SK-N-SH (cell line): ENCODE measurements around the gene GYPC. TPM values are rescaled to one million over a fixed set of nuclear protein-coding genes. Genes with fewer than 3 reads are reported as not detected.
"Not testable (repeated sequence)": the region's sequence is repeated elsewhere in the genome, so short reads cannot be mapped to it uniquely, and the experiment has no call there.

Experiments used
- CTCF ChIA-PET: fragments of 300-600, 350-600 bp; formaldehyde crosslinking; extraction: SDS; loops from one replicate; lab custom pipeline; 2021; lab: Yijun Ruan, JAX
- POLR2A ChIA-PET: fragments of 350-600 bp; sonication (Branson Sonifier 250); formaldehyde crosslinking; extraction: SDS; loops from one replicate; lab custom pipeline; 2020; ENCODE audit warnings: antibody characterized with exemption, inconsistent platforms; lab: Yijun Ruan, JAX
- DNase-seq: peaks from one replicate; pipeline ENCODE4 v3.0.0; 2012
- H2AFZ ChIP-seq: fragments of 200-600 bp; sonication (generic); 2 replicates; pipeline ENCODE4 v1.8.1; 2016; ENCODE audit warnings: antibody characterized with exemption, mild to moderate bottlenecking, low read depth
- H3F3A ChIP-seq: fragments of 200-600 bp; sonication (generic); replicated peaks from 2 replicates; pipeline ENCODE3; 2016; ENCODE audit warnings: antibody characterized with exemption, mild to moderate bottlenecking; ENCODE audit not compliant: insufficient read depth
- H3K27ac ChIP-seq, 2 experiments: fragments of 200-500 bp in 1 of 2; fragments of 200-600 bp in 1 of 2; sonication (Bioruptor generic) in 1 of 2; sonication (generic), shearing (Covaris generic) in 1 of 2; 2 replicates each; pipeline versions ENCODE4 v1.5.1 to v1.6.1; 2014 to 2016; ENCODE audit warnings: low read depth in 2 of 2, inconsistent platforms in 1 of 2, low read length in 1 of 2, mild to moderate bottlenecking in 1 of 2, mixed read lengths in 1 of 2
- H3K27me3 ChIP-seq: fragments of 200-600 bp; sonication (generic), shearing (Covaris generic); 2 replicates; pipeline ENCODE4 v1.6.1; 2016; ENCODE audit warnings: mixed run types; ENCODE audit not compliant: insufficient read depth
- H3K36me3 ChIP-seq, 2 experiments: fragments of 200-500 bp in 1 of 2; fragments of 200-600 bp in 1 of 2; sonication (Bioruptor generic) in 1 of 2; sonication (generic) in 1 of 2; replicated peaks in 1 of 2; 2 replicates each; pipeline versions ENCODE3 to v1.5.1; 2014 to 2016; ENCODE audit warnings: low read length in 1 of 2, mild to moderate bottlenecking in 1 of 2; ENCODE audit not compliant: insufficient read depth in 2 of 2, control insufficient read depth in 1 of 2
- H3K4me1 ChIP-seq, 2 experiments: fragments of 200-500 bp in 1 of 2; fragments of 200-600 bp in 1 of 2; sonication (Bioruptor generic) in 1 of 2; sonication (generic), shearing (Covaris generic) in 1 of 2; 2 replicates each; pipeline versions ENCODE4 v1.5.1 to v1.6.1; 2014 to 2016; ENCODE audit warnings: low read depth in 1 of 2, low read length in 1 of 2, mixed run types in 1 of 2; ENCODE audit not compliant: insufficient read depth in 2 of 2, control insufficient read depth in 1 of 2
- H3K4me2 ChIP-seq: fragments of 200-600 bp; sonication (generic), shearing (Covaris generic); 2 replicates; pipeline ENCODE4 v1.6.1; 2017; ENCODE audit warnings: mixed run types
- H3K4me3 ChIP-seq, 2 experiments: fragments of 200-500 bp in 1 of 2; fragments of 200-600 bp in 1 of 2; sonication (Bioruptor generic) in 1 of 2; sonication (generic), shearing (Covaris generic) in 1 of 2; 2 replicates each; pipeline versions ENCODE4 v1.5.1 to v1.8.1; 2014 to 2016; ENCODE audit warnings: low read depth in 2 of 2, inconsistent platforms in 1 of 2, low read length in 1 of 2, mild to moderate bottlenecking in 1 of 2, mixed read lengths in 1 of 2, moderate library complexity in 1 of 2
- H3K79me2 ChIP-seq: fragments of 200-600 bp; sonication (generic); 2 replicates; pipeline ENCODE4 v1.8.1; 2017; ENCODE audit warnings: mild to moderate bottlenecking; ENCODE audit not compliant: insufficient read depth
- H3K9ac ChIP-seq: fragments of 200-600 bp; sonication (generic); 2 replicates; pipeline ENCODE4 v1.6.1; 2017; ENCODE audit warnings: mixed run types
- H3K9me2 ChIP-seq: fragments of 200-600 bp; sonication (generic); 2 replicates; pipeline ENCODE4 v1.6.1; 2017; ENCODE audit warnings: mixed run types
- H3K9me3 ChIP-seq: fragments of 200-600 bp; sonication (generic); 2 replicates; pipeline ENCODE4 v1.6.1; 2017; ENCODE audit warnings: mixed run types, mild to moderate bottlenecking, moderate library complexity
- H4K20me1 ChIP-seq: fragments of 200-600 bp; sonication (generic); 2 replicates; pipeline ENCODE4 v1.6.1; 2017; ENCODE audit warnings: mild to moderate bottlenecking, mixed run types; ENCODE audit not compliant: insufficient read depth
- CHD2 ChIP-seq: fragments of 150-350 bp; IDR thresholded peaks from 2 replicates; pipeline ENCODE4 v1.6.1; 2018; ENCODE audit warnings: low read length; ENCODE audit not compliant: partially characterized antibody
- ELF1 ChIP-seq: IDR thresholded peaks from 2 replicates; pipeline ENCODE4 v1.4.0; 2012
- EP300 ChIP-seq, 2 experiments: IDR thresholded peaks; 2 replicates each; pipeline versions ENCODE4 v1.4.0 to v1.6.1; 2012; ENCODE audit warnings: borderline replicate concordance in 1 of 2, low read depth in 1 of 2, low read length in 1 of 2
- FOXM1 ChIP-seq: IDR thresholded peaks from 2 replicates; pipeline ENCODE4 v1.4.0; 2012; ENCODE audit warnings: low read depth, mild to moderate bottlenecking
- TCF12 ChIP-seq: IDR thresholded peaks from 2 replicates; pipeline ENCODE4 v1.4.0; 2012
- whole genome bisulfite sequencing: methylation state at CpG from one replicate; pipeline ENCODE4 v1.1.6; 2017; ENCODE audit warnings: low lambda C conversion rate; 5-methylcytosine and 5-hydroxymethylcytosine counted together
- polyA plus RNA-seq, 3 experiments: library from polyadenylated mRNA; depleted of rRNA; stranded (reverse); fragments of >200 nt; gene quantifications; 2 replicates each; pipeline ENCODE4 v1.2.3, GENCODE V29; 2012
- TF ChIP-seq, protein P1 (sequence below): fragments of 150-350 bp; IDR thresholded peaks from 2 replicates; pipeline ENCODE4 v1.6.1; 2016; ENCODE audit warnings: mild to moderate bottlenecking, low read depth, low read length

Gene GYPC
- polyA plus RNA-seq, 1 of the 3 experiments (the other 2 are of a cell fraction), result not detected

GRCh38 chr2:126687503-126687902 lies 31.5 kb downstream of the GYPC start (continued):
- no peak for TF ChIP-seq CHD2
- TF ChIP-seq EP300 (IDR thresholded peaks at IDR 0.05; ENCODE audit: borderline replicate concordance in 1 of 2, low read depth in 1 of 2, low read length in 1 of 2), result no peak
- no peak for TF ChIP-seq FOXM1
- TF ChIP-seq, protein P1, sequence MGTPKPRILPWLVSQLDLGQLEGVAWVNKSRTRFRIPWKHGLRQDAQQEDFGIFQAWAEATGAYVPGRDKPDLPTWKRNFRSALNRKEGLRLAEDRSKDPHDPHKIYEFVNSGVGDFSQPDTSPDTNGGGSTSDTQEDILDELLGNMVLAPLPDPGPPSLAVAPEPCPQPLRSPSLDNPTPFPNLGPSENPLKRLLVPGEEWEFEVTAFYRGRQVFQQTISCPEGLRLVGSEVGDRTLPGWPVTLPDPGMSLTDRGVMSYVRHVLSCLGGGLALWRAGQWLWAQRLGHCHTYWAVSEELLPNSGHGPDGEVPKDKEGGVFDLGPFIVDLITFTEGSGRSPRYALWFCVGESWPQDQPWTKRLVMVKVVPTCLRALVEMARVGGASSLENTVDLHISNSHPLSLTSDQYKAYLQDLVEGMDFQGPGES, result no peak
- TF ChIP-seq TCF12, result no peak
- no peak for TF ChIP-seq ELF1

- H3K27ac ChIP-seq, H3K79me2 ChIP-seq, H3K9me3 ChIP-seq, H3K9me2 ChIP-seq, H3K36me3 ChIP-seq, H3K9ac ChIP-seq, H3K4me1 ChIP-seq, H3K27me3 ChIP-seq, DNase-seq, H3K4me2 ChIP-seq, H3K4me3 ChIP-seq, POLR2A ChIA-PET, H4K20me1 ChIP-seq, H2AFZ ChIP-seq, CTCF ChIA-PET, H3F3A ChIP-seq: not testable (repeated sequence)
- 0% methylated on average over 2 of the region's 2 CpGs for WGBS
Observed at GRCh38 chr2:126688594-126688993, 32.6 kb downstream of the GYPC start.

GRCh38 chr2:126692241-126692640 lies 36.3 kb downstream of the GYPC start:
- H3K27me3 ChIP-seq, H3K9me2 ChIP-seq, DNase-seq, H3K4me2 ChIP-seq, H2AFZ ChIP-seq, H4K20me1 ChIP-seq, H3K9me3 ChIP-seq, CTCF ChIA-PET, H3K9ac ChIP-seq, POLR2A ChIA-PET, H3F3A ChIP-seq, H3K79me2 ChIP-seq, H3K4me1 ChIP-seq, H3K27ac ChIP-seq, H3K36me3 ChIP-seq, H3K4me3 ChIP-seq: not testable (repeated sequence)
- WGBS, result 0% methylated on average over 1 of the region's 1 CpG

GRCh38 chr2:126692934-126693592 lies 37.1 kb downstream of the GYPC start:
- H3F3A ChIP-seq, H3K4me1 ChIP-seq, H4K20me1 ChIP-seq, H3K36me3 ChIP-seq, H2AFZ ChIP-seq, H3K9me2 ChIP-seq, POLR2A ChIA-PET, H3K9ac ChIP-seq, H3K79me2 ChIP-seq, DNase-seq, H3K4me3 ChIP-seq, H3K9me3 ChIP-seq, H3K27me3 ChIP-seq, H3K4me2 ChIP-seq, H3K27ac ChIP-seq, CTCF ChIA-PET: not testable (repeated sequence)
- WGBS, result 6% methylated on average over 3 of the region's 3 CpGs
